Transverse colon (tissue), 3 donors: ENCODE results near the gene PPM1F.

Experiments
- CTCF ChIP-seq, 5 experiments: fragments of 200-600 bp in 3 of 5; fragments of 450-650 bp in 2 of 5; sonication (generic) in 3 of 5; IDR thresholded peaks; 1 replicate in 2 of 5; 2 replicates in 3 of 5; pipeline ENCODE4 v1.5.1; 2016 to 2017; ENCODE audit warnings: antibody characterized with exemption in 5 of 5, inconsistent platforms in 3 of 5, mild to moderate bottlenecking in 2 of 5, moderate library complexity in 1 of 5
- POLR2A ChIP-seq: fragments of 450-650 bp; IDR thresholded peaks from one replicate; pipeline ENCODE4 v1.6.1; 2016; ENCODE audit warnings: antibody characterized with exemption, mild to moderate bottlenecking, moderate library complexity

GRCh38 chr22:21932347-21932746 lies 20.3 kb downstream of the PPM1F start:
- TF ChIP-seq CTCF (IDR thresholded peaks at IDR 0.05), result no peak
- TF ChIP-seq POLR2A, result no peak
